ENCODE data around the gene LAMA5. TPM values are rescaled to one million over a fixed set of nuclear protein-coding genes. Genes with fewer than 3 reads are reported as not detected.

Gene LAMA5
- total and polyA plus RNA-seq, 8 donors, result 41.4 to 278 (median 79.6) TPM

DNA sequence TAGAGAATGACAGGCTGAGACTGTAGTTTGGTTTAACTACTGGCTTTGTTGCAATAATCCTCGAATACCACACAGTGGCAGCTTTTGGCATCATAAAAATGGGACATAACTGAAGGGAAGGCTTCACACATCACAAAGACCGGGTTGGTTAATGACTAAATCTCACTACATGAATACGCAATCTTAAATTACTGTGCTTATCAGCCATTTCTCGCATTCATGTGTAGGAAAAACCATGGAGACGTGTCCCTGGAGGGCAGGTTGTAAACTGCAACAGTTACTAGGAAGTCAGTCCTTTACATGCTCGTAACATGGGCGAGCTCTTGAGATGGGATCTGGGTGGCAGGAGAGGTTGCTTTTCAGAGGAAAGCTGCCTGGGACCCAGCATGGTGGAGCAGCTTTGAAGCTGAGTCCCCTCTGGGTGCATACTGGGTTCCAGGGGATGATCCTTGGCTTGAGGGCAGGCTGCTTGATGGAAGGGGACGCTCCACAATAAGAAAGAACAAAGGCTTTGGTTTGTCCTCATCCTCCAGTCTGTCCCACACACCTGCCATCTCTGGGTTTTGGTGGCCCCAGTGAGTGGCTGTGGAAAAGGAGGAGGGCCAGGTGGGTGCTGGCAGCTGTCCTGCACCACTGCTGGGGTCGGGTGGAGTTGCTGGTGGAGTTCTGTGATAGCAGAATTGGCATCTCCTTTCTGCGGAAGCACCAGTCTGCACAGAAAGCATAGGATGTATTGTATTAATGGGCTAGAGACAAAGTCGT is 21.9 kb upstream of the LAMA5 start:
- intact Hi-C loops (cut with DNase I; ENCODE audit: low total_unique reads), result no loop called here
- H3K4me1 ChIP-seq, result peaks cover 19 to 44% (median 33%) of the 10 kb centered on the region in 4 donors
- no peaks in the 10 kb centered on the region for H3K9me3 ChIP-seq
- no peaks in the 10 kb centered on the region for H3K27me3 ChIP-seq
- no peak overlapping the region for H3K4me3 ChIP-seq
- DNase-seq, result no peak
- WGBS, 5 donors, result 70 to 77% (median 72%) methylated on average over 9 to 11 of the region's 11 CpGs
- no peak for TF ChIP-seq CTCF (IDR thresholded peaks at IDR 0.05)
- no peak for TF ChIP-seq EP300 (IDR thresholded peaks at IDR 0.05)
- TF ChIP-seq POLR2A (IDR thresholded peaks at IDR 0.05), result no peak
- no peak for TF ChIP-seq POLR2AphosphoS5 (IDR thresholded peaks at IDR 0.05)
- H3K27ac ChIP-seq, result no peak overlapping the region
- peaks cover 14 to 62% (median 59%) of the 10 kb centered on the region in 4 donors for H3K36me3 ChIP-seq

GRCh38 chr20:62387933-62388635 is 21.0 kb upstream of the LAMA5 start:
- peaks cover 19 to 44% (median 33%) of the 10 kb centered on the region in 4 donors for H3K4me1 ChIP-seq
- DNase-seq, result no peak
- peak overlapping the region; percentile 98 to 99 (median 99) for H3K4me3 ChIP-seq
- H3K27me3 ChIP-seq, result no peaks in the 10 kb centered on the region
- 44 to 68% (median 53%) methylated on average over 9 to 20 of the region's 20 CpGs for WGBS, 5 donors
- H3K36me3 ChIP-seq, result peaks cover 14 to 53% (median 50%) of the 10 kb centered on the region in 4 donors
- TF ChIP-seq CTCF (IDR thresholded peaks at IDR 0.05) (no peak), POLR2A (IDR thresholded peaks at IDR 0.05) (no peak), EP300 (IDR thresholded peaks at IDR 0.05) (no peak), POLR2AphosphoS5 (IDR thresholded peaks at IDR 0.05) (no peak)
- intact Hi-C loops (cut with DNase I; ENCODE audit: low total_unique reads), result no loop called here
- no peaks in the 10 kb centered on the region for H3K9me3 ChIP-seq
- H3K27ac ChIP-seq, result peak overlapping the region in 2 of 5 donors; percentile 98 to 99

GRCh38 chr20:62387219-62387913 is 20.3 kb upstream of the LAMA5 start:
- TF ChIP-seq POLR2AphosphoS5 (IDR thresholded peaks at IDR 0.05), result no peak
- TF ChIP-seq POLR2A (IDR thresholded peaks at IDR 0.05), result no peak
- no peak for TF ChIP-seq CTCF (IDR thresholded peaks at IDR 0.05)
- TF ChIP-seq EP300 (IDR thresholded peaks at IDR 0.05), result no peak
- intact Hi-C loops (cut with DNase I; ENCODE audit: low total_unique reads), result no loop called here
- 0 to 3% (median 2%) methylated on average over 30 to 47 of the region's 47 CpGs for WGBS, 5 donors
- H3K9me3 ChIP-seq, result no peaks in the 10 kb centered on the region
- H3K4me1 ChIP-seq, result peaks cover 24 to 51% (median 38%) of the 10 kb centered on the region in 4 donors
- peak overlapping the region; percentile 98 to 99 (median 98) for H3K27ac ChIP-seq
- DNase-seq, result peak in 1 of 2 donors; percentile 26
- peak overlapping the region; percentile 98 to 99 (median 99) for H3K4me3 ChIP-seq
- H3K36me3 ChIP-seq, result peaks cover 14 to 46% (median 43%) of the 10 kb centered on the region in 4 donors
- no peaks in the 10 kb centered on the region for H3K27me3 ChIP-seq

All from stomach (tissue), 9 donors.